Eye (tissue), 1 donor: ENCODE data around the gene CPLANE2.
"Not testable (repeated sequence)": the region's sequence is repeated elsewhere in the genome, so short reads cannot be mapped to it uniquely, and the experiment has no call there.

ENCODE experiments used
- DNase-seq: peaks from one replicate; pipeline ENCODE4 v3.0.0-alpha.2; 2015

The CPLANE2 gene

GRCh38 chr1:16229976-16230740 is 6.8 kb downstream of the CPLANE2 start:
- no peak for DNase-seq

GRCh38 chr1:16226490-16227179 is 10.3 kb downstream of the CPLANE2 start:
- DNase-seq = peak; percentile 82

GRCh38 chr1:16226129-16226489 is 10.9 kb downstream of the CPLANE2 start:
- no peak for DNase-seq

- DNase-seq = no peak
Observed at GRCh38 chr1:16224472-16224871, 12.5 kb downstream of the CPLANE2 start.

- not testable (repeated sequence) for DNase-seq
Observed at GRCh38 chr1:16222716-16223115, 14.3 kb downstream of the CPLANE2 start.

GRCh38 chr1:16221499-16221898 is 15.5 kb downstream of the CPLANE2 start:
- no peak for DNase-seq

GRCh38 chr1:16219968-16220500 is 16.9 kb downstream of the CPLANE2 start:
- no peak for DNase-seq

- no peak for DNase-seq
Observed at GRCh38 chr1:16218674-16219071, 18.3 kb downstream of the CPLANE2 start.

- DNase-seq = no peak
Observed at GRCh38 chr1:16218014-16218673, 18.8 kb downstream of the CPLANE2 start.

GRCh38 chr1:16217061-16217785 is 19.8 kb downstream of the CPLANE2 start:
- DNase-seq = peak; percentile 97

GRCh38 chr1:16215882-16216753 is 20.9 kb downstream of the CPLANE2 start:
- peak; percentile 95 for DNase-seq

- not testable (repeated sequence) for DNase-seq
Observed at GRCh38 chr1:16215240-16215639, 21.7 kb downstream of the CPLANE2 start.

GRCh38 chr1:16213544-16213943 is 23.4 kb downstream of the CPLANE2 start:
- DNase-seq = not testable (repeated sequence)

- DNase-seq = no peak
Observed at GRCh38 chr1:16213013-16213412, 24.0 kb downstream of the CPLANE2 start.

- DNase-seq = peak; percentile 61
Observed at GRCh38 chr1:16212251-16212961, 24.6 kb downstream of the CPLANE2 start, which contains the start of gene ARHGEF19. ARHGEF19 (minus strand) TSS chr1:16212652; CDS start chr1:16209054, 3,598 bp downstream.

GRCh38 chr1:16211824-16212223 is 25.2 kb downstream of the CPLANE2 start:
- DNase-seq = no peak

GRCh38 chr1:16210581-16210980 is 26.4 kb downstream of the CPLANE2 start:
- DNase-seq = no peak

- DNase-seq = no peak
Observed at GRCh38 chr1:16209847-16210407, 27.1 kb downstream of the CPLANE2 start.

- DNase-seq = no peak
Observed at GRCh38 chr1:16209132-16209846, 27.7 kb downstream of the CPLANE2 start.
